ENCODE results near the gene SPSB3.

SPSB3 gene

DNA sequence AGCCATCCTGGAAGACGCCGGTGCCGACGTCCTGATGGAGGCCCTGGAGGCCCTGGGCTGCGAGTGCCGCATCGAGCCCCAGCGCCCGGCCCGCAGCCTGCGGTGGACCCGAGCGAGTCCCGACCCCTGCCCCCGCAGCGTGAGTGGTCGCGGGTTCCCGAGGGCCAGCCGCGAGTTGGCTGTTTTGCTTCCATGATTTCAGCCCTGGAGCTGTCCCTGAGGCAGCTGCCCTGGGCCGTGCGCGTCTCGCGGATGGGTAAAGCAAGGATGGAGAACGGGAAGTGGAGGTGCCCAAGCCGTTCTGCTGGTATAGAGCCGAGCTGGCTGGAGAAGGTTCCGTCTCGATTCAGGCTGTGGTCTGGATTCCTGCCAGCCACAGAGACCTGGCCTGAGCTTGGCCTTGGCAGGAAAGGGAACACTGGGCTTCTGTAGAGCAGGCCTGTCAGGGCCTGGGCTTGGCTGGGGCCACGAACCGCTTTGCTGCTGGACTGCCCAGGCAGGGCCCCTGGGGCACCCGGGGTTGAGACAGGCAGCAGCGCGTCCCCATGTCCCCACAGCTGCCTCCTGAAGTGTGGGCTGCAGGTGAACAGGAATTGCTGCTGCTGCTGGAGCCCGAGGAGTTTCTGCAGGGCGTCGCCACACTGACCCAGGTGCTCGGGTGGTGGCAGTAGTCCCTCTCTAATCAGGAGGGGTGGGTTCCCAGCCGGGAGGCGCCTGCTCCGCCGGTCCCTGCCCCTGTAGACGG lies 8.5 kb downstream of the SPSB3 start:
- no peak for DNase-seq

DNA sequence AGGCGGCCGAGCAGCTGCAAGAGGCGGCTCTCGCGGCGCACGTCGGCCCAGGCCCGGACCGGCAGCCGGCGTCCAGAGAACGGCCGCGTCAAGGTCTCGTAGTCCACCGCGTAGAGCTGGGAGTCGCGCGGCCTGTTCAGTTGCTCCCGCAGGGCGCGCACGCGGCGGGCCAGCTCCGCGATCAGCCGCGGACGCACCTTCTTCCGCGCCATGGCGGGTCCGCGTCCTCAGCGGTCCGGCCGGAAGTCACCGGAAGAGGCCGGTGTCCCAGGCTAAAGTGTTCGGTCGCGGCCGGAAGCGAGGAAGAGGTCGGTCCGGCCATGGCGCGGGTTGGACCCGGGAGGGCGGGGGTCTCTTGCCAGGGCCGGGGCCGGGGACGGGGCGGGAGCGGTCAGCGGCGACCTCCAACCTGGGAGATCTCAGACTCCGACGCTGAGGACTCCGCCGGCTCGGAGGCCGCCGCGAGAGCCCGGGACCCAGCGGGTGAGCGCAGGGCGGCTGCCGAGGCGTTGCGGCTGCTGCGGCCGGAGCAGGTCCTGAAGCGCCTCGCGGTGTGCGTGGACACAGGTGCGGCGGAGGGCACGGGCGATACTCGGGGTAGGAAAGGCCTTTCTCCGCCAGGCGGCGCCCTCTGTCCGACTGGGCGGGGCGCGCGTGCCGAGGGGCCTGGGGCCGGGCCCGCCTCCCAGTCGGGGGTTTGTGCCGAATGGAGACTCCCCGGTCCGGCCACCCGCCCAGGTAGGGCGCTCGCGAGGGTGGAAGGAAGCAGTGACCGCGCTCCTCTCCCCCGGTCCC lies 9.3 kb downstream of the SPSB3 start, which contains the start of gene MRPS34:
Gene MRPS34, minus strand, starts transcription at position 227 of the 795 bp plus-strand sequence. Its CDS starts 15 bp downstream, at position 212.
- peak; percentile 69 for DNase-seq

DNA sequence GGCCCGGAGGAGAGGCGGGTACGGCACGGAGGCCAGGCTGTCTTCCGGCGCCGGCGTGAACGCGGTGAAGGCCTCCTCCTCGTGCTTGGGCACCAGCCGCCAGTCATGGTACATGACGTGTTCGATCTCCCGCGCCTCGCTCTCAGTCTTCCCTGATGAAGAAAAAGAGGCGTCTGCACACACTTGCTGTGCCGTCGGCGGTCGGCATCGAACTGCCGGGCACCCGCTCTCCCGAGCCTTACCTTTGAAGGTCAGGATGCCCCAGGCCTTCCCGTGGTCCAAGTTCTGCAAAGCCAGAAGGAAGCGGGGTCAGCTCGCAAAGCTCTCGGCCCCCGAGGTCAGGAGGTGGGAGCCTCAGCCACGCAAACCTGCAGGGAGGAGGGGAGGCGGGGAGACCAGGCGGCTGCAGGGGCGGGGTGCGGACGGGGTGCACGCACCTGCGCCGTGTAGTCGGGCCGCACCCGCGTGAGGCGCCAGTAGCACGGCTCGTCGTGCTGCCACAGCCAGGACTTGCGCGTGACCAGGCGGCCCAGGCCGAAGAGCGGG lies 9.9 kb downstream of the SPSB3 start, which contains the start of gene EME2:
Gene EME2, plus strand, starts transcription at position 449 of the 546 bp plus-strand sequence. CDS start 418 bp downstream, outside the sequence.
- DNase-seq, result peak; percentile 41

DNA sequence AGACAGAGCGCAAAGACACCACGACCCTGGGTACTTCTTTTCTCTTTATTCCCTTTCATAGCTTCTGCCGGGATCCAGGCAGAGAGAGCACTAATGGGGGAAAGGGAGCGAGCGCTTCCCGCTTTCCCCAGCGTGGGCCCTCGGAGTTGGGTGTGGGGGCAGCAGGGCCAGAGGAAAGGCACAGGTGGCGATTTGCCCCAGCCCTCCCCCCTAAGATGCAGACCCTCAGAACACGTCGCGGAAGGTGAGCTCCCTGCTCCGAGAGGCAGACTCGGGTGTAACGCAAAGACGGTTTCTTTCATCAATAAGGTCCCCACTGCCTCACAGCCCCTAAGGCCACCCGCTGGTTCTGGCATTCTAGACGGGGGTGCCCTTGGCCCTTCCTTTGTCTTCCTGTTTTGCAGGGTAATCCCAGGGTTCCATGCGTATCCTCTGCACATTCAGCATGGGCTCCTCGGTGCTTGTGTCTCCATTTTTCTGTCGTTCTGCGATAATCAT lies 10.5 kb downstream of the SPSB3 start:
- no peak for DNase-seq

DNA sequence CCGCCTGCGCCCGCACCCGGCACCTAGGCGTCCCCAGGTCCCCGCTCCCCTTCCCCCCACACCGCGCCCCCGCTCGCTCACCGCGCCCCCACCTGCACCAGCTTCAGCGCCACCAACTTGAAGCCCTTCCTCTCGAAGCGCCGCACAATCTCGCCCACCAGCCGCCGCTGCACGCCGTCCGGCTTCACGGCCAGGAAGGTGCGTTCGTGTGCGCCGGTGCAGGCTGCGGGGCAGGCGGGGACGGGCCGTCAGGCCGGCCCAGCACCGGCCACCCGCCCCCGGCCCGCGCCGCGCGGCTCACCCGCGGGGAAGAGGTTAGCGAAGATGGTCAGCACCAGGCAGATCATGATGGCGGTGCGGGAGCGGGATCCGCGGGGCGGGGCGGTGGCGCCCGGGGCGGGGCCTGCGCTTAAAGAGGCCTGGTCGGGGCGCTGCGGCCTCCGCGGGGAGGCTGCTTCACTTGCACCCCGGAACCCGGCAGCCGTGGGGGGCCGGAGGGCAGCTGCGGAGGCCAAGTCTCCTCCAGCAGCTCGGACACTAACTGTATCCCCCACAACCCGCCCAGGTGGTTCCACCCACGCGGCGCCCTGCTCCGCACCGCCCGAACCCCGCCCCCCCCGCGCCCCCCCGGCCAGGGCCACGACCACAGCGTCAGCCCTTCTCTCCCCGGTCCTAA lies 11.0 kb downstream of the SPSB3 start, which contains the start of gene NME3:
Gene NME3, minus strand, starts transcription at position 356 of the 676 bp plus-strand sequence. Its CDS starts 9 bp downstream, at position 347.
- DNase-seq, result peak; percentile 63

DNA sequence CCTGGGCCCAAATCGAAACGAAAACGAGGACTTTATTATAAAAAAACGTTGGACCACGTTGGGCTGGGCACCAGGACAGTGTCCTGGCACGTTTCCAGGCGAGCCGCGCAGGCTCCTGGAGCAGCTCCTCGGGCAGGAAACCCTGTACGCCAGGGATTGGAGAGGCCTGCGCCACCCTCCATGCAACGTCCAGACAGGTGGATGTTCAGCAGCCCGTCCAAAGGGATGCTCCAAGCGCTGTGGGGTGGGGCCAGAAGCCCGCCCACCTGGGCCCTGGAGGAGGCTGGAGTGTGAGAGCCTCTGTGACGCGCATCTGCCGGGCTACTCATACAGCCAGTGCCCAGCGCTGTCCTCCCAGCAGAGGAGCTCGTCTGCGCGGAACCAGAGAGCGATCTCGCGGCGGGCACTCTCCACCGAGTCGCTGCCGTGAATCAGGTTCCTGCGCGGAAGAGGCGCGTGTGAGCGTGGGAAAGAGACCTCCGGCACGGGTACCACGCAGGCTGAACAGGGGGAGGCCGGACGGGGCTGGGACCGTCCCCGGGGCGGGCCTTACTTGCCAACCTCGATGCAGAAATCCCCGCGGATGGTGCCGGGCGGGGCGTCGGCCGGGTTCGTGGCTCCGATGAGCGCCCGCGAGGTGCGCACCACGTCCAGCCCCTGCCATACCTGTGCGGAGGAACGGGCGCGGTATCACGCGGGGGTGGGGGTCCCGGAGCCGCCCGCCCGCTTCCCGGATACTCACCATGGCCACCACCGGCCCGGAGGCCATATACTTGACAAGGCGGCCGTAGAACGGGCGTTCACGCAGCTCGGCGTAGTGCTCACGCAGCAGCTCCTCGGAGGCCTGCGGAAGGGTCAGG lies 11.8 kb downstream of the SPSB3 start:
- peak; percentile 40 for DNase-seq

DNA sequence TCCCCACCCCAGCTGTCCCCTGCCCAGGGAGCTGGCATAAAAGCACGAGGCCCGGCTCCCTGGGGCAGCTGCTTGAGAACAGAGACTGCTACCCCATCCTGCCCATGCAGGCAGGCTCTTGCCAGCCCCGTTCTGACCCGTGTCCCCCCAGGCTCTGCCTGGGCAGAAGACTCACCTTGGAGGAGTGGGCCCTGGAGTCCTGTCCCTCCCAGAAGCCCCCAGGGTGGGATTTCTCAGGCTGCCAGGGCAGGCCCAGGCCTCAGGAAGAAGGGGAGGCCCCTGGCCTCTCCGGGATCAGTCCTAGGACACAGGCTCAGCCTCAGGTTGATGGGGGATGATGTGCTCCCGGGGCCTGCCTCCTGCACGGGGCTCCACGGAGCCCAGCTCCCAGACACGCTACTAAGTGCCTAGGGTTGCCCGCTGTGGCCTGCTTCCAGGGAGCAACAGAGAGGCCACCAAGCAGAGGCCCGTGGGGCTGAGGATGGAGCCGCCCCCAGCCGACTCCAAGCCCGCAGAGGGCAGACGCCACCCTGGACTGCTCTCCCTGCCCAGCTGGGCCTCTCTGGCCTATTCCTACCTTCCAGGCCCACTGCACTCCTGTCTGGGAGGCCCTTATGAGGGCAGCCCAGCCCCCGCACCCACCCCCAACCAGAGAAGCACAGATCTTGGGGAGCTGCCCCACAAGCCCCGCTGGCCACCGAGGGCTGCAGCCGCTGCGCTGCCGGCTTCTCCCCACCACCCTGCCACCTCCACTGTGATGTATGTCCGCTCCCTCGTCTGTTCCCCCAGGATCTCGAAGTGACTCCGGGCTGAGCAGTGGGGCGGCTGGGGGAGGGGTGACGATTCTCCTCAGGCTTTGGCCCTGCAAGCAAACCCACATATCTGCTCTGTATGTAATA lies 12.7 kb downstream of the SPSB3 start:
- DNase-seq, result no peak

DNA sequence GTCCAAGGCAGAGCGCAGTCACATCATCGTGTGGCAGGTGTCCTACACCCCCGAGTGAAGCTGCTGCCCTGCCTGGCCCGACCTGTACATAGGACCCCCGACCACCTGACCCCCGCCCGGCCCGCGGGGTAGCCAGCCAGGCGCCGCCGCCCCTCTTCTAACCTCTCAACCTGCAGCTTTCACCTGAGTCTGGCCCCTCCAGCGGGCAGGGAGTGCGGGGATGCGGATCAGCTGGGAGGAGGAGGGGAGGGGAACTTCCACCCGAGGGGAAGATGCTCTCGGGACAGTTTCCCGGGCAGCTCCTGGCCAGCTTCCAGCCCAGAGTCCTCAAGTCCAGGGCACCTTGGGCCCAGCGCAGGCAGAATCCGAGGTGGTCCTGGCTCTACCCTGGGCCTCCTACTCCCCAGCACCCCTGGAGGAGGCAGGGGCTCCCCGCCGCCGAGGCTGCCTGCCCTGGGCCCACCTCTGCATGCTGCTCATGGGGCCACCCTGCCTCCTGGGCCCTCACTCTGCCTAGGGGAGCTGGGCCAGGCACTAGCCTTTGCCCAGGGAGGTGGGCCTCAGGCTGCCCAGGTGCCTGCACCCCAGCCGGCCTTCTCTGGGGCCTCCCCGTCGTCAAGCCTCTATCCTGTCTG lies 13.5 kb downstream of the SPSB3 start:
- DNase-seq, result no peak

DNA sequence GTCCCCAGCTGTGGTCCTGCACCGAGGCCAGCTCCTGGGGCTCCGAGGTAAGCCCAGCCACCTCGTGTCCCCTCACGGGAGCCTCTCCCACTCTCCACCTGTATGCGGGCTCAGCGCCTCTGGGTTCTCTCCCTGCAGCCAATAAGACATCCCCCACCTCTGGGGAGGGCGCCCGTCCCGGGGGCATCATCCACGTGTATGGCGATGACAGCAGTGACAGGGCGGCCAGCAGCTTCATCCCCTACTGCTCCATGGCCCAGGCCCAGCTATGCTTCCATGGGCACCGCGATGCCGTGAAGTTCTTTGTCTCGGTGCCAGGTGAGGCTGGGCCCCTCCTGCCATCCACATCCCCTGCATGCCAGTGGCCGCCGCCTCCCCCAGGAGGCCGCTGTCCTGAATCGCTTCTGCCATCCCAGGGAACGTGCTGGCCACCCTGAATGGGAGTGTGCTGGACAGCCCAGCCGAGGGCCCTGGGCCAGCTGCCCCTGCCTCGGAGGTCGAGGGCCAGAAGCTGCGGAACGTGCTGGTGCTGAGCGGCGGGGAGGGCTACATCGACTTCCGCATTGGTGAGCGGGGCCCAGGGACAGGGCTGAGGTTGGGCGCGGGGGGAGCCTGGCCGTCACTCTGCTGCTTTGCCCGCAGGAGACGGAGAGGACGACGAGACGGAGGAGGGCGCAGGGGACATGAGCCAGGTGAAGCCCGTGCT lies 14.2 kb downstream of the SPSB3 start:
- no peak for DNase-seq

DNA sequence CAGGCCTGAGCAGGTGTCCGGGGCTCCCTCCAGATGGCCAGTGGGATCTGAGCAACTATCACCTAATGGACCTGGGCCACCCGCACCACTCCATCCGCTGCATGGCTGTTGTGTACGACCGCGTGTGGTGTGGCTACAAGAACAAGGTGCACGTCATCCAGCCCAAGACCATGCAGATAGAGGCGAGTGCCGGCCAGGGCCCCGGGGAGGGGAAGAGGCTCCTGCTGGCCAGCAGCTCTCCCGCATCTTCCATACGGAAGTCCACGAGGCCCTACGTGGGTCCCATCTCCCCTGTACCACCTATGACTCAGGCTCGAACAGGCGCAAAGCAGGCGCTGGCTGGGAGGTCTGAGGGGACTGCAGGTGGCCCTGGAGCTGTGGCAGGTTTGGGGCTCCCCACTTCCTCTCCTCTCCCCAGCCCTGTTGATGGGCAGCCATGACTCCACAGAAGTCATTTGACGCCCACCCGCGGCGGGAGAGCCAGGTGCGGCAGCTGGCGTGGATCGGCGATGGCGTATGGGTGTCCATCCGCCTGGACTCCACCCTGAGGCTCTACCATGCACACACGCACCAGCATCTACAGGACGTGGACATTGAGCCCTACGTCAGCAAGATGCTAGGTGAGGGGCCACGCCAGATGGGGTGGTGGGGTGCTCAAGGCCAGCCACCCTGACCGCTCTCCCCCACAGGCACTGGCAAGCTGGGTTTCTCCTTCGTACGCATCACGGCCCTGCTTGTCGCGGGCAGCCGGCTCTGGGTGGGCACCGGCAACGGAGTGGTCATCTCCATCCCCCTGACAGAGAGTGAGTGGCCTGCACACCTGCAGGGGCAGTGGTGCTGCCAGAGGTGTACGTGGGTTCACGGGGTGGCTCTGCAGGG lies 15.0 kb downstream of the SPSB3 start:
- DNase-seq, result no peak

DNA sequence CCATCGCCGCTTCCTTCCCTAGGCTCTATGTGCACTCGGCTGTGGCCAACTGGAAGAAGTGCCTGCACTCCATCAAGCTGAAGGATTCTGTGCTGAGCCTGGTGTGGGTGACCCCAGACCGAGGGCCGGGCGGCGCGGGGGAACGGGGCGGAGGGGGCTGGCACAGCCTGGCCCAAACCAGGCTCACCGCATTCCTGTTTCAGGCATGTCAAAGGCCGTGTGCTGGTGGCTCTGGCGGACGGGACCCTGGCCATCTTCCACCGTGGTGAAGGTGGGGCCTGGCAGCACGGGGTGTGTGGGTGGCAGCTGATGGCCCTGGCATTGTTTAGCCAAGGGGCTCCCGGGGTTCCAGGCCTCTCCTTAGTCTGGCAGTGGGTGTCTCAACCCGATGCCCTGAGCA lies 15.7 kb downstream of the SPSB3 start:
- DNase-seq, result no peak

DNA sequence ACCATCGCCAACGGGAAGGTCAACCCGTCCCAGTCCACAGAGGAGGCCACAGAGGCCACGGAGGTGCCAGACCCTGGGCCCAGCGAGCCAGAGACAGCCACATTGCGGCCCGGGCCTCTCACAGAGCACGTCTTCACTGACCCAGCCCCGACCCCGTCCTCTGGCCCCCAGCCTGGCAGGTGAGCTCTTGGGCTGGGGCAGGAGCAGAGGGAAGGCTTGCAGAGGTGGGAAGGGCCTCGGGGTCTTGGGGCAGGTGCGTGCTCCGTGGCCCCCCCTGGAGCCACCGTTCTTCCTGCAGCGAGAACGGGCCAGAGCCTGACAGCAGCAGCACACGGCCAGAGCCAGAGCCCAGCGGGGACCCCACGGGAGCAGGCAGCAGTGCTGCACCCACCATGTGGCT lies 16.1 kb downstream of the SPSB3 start:
- no peak for DNase-seq

DNA sequence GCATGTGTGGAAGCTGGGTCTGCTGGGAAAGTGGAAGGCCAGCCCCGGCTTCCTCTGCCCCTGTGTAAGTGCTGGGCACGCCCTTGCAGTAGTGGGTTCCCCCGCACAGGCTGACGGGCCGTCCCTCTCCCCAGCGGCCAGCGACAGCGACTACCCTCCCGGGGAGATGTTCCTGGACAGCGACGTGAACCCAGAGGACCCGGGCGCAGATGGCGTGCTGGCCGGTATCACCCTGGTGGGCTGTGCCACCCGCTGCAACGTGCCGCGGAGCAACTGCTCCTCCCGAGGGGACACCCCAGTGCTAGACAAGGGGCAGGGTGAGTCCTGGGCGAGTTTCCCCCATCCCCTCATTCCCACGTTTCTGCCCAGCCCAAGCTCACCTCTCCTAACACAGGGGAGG lies 16.5 kb downstream of the SPSB3 start:
- no peak for DNase-seq

DNA sequence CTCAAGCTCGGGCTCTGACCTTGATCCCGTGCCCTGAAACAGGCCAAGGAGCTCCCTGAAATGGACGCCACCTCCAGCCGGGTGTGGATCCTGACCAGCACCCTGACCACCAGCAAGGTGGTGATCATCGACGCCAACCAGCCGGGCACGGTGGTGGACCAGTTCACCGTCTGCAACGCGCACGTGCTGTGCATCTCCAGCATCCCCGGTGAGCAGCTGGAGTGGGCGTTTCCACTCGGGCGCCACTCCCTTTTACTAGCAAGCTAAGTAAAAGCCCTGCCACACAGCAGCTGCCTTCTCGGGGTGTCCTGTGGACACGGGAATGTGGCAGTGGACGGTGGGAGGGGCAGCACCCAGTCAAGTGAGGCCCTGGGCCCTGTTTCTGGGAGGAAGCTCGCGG lies 17.4 kb downstream of the SPSB3 start:
- DNase-seq, result no peak

DNA sequence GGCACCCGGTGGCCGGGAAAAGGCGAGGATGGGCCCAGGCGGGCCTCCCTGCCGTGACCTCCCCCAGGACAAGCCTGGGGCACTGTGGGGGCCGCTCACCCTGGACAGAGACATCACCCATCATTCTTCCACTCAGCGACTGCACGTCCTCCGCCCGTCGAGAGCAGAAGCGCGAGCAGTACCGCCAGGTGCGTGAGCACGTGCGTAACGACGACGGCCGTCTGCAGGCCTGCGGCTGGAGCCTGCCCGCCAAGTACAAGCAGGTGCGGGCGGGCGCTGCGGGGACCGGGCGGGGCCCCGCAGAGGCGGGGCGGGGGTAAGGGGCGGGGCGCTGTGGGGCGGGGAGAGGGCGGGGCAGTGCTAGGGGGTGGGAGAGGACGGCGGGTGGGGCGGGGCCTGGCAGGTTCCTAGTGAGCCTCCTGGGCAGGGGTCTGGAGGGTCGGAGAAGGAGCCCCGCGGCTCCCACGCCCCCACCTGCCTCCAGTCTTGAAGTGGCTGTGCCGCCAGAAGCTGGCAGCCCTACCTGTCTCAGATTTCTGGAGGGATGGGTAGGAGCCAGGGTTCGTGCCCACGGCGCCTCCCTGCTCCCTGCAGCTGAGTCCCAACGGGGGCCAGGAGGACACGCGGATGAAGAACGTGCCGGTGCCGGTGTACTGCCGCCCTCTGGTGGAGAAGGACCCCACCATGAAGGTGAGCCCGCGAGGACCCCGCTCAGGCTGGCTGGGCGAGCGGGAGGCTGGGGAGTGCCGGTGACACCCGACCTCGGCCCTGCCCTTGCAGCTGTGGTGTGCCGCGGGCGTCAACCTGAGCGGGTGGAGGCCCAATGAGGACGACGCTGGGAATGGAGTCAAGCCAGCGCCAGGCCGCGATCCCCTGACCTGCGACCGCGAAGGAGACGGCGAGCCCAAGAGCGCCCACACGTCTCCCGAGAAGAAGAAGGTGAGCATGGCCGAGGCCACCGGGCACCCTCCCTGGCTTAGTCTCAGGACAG lies 18.6 kb downstream of the SPSB3 start:
- DNase-seq, result no peak

DNA sequence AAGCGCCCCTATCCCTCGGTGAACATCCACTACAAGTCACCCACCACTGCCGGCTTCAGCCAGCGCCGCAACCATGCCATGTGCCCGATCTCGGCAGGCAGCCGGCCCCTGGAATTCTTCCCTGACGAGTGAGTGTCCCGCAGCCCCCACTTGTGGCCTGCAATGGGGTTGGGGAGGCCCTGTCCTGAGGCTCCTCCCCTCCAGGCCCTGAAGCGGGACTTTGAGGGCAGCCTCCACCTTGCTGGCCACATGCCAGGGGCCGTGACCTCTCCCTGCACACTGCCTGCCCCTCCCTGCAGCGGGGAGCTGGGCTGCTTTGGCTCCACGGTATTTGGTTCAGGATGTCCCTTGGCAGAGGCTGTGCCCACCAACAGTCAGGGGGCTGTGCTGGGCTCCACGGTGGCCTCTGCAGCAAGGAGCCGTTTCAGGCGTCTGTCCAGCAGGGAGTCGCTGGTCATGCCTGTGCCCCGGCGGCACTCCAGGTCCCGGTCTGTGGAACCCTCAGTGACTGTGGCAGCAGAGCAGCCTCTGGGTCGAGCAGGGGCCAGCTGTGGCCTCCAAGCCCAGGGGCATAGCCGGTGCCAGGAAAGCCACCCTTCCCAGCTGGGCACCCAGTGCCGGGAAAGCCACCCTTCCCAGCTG lies 19.4 kb downstream of the SPSB3 start:
- DNase-seq, result no peak
